Measurements from ENCODE around the gene OR4D10. TPM values are rescaled to one million over a fixed set of nuclear protein-coding genes. Genes with fewer than 3 reads are reported as not detected.
A peak's percentile ranks its signal among the peaks of the same experiment; 100 is the strongest.
"Not testable (repeated sequence)": the region's sequence is repeated elsewhere in the genome, so short reads cannot be mapped to it uniquely, and the experiment has no call there.

Gene OR4D10
- not detected for polyA plus RNA-seq (2012; ENCODE audit: low read depth, missing spikeins)

DNA sequence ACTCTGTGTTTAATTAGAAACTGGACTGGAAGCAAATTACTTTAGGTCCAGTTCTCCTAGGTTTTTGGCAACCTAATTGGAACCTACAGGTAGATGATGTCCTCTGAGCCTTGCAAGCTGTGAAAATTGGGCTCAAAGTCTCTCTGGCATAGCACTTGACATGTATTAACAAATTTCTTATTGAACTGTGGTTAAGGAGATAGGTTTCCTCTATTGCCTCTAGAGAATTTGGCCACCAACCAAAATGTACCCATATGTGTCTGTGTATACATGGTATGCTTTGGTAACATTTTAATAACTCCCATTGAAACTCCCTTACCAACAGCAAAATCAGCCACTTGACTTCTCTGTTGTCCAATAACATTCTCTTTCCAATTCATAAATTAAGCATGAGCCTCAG lies at the start of gene OR4D10:
OR4D10 (plus strand) TSS at position 301 of the 400 bp plus-strand sequence. CDS start 4,115 bp downstream, outside the sequence.
- TF ChIP-seq POLR2AphosphoS5 (IDR thresholded peaks at IDR 0.05; ENCODE audit: low read depth, low read length) (no peak), POLR2A (IDR thresholded peaks at IDR 0.05; ENCODE audit: low read depth, low read length) (no peak), PAX5 (IDR thresholded peaks at IDR 0.05; ENCODE audit: insufficient read depth, low read length, severe bottlenecking) (no peak)
- no peak for FAIRE-seq

DNA sequence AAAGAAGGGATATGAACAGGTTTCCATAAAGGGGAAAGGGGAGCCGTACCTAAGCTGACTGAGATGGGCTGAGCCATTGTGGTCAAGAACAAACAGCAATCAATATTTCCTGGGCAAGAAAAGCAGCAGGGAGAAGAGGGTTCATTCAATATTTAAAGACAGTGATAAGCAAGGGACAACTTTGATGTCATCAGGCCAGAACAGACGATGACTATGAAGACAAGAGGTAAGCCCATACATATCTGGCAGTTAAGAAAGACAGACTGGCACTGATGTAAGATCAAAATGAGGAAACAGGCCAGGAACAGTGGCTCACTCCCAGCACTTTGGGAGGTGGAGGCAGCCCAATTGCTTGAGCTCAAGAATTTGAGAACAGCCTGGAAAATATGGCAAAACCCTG lies 49.3 kb upstream of the OR4D10 start:
- DNase-seq (ENCODE audit: insufficient read length, low spot score), result no peak
- FAIRE-seq, result no peak

More for the DNA sequence above, at the start of gene OR4D10:
- no peak for DNase-seq (ENCODE audit: insufficient read length, low spot score)

DNA sequence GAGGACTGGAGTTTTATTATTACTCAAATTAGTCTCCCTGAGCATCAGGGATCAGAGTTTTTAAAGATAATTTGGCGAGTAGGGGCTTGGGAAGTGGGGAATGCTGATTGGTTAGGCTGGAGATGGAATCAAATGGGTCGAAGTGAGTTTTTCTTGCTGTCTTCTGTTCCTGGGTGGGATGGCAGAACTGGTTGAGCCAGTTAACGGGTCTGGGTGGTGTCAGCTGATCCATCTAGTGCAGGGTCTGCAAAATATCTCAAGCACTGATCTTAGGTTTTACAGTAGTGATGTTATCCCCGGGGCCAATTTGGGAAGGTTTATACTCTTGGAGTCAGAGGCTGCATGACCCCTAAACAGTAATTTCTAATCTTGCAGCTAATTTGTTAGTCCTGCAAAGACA lies 48.0 kb upstream of the OR4D10 start:
- TF ChIP-seq TAF1 (IDR thresholded peaks at IDR 0.05; ENCODE audit: low read depth, low read length) (no peak), SPI1 (IDR thresholded peaks at IDR 0.05; ENCODE audit: low read depth, low read length) (no peak), PAX5 (IDR thresholded peaks at IDR 0.05; ENCODE audit: insufficient read depth, low read length, severe bottlenecking) (no peak), POLR2A (IDR thresholded peaks at IDR 0.05; ENCODE audit: low read depth, low read length) (no peak), POU2F2 (IDR thresholded peaks at IDR 0.05; ENCODE audit: low read depth, low read length) (no peak), POLR2AphosphoS5 (IDR thresholded peaks at IDR 0.05; ENCODE audit: low read depth, low read length) (no peak)
- FAIRE-seq, result no peak

More for the DNA sequence above, 49.3 kb upstream of the OR4D10 start:
- TF ChIP-seq SPI1 (IDR thresholded peaks at IDR 0.05; ENCODE audit: low read depth, low read length), result no peak
- TF ChIP-seq PAX5 (IDR thresholded peaks at IDR 0.05; ENCODE audit: insufficient read depth, low read length, severe bottlenecking), result no peak
- no peak for TF ChIP-seq POLR2A (IDR thresholded peaks at IDR 0.05; ENCODE audit: low read depth, low read length)
- TF ChIP-seq POU2F2 (IDR thresholded peaks at IDR 0.05; ENCODE audit: low read depth, low read length), result no peak
- no peak for TF ChIP-seq POLR2AphosphoS5 (IDR thresholded peaks at IDR 0.05; ENCODE audit: low read depth, low read length)
- TF ChIP-seq TAF1 (IDR thresholded peaks at IDR 0.05; ENCODE audit: low read depth, low read length), result no peak

DNA sequence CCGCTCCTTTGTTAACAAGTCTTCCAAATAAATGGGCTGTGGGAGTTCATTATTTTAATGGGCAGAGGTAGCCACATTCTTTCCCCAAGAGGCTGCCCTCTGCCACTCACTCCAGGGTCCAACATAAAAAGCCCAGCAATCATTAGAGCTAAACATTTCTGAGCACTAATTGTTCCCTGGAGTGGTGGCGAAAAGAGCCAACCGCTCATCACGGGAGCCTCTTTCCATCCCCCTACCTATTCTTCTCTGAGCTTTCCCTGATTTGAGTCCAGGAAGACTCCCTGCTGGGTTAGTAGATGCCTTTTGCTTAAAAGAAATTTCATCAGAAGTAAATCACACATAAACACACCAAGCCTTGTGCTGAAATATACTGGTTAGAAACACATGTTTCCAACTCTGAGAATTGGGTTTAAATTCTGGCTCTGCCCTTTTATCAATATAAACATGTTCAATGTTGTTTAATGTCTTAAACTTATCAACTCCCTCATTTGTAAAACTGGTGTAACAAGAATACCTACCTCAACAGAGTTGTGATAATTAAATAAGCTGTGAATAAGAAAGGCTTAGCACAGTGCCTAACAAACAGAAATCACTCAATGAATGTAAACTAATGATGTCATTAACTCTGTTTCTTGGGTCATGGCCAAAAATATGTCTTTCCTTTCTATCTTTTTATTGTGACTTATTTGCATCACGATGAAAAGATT lies 46.6 kb upstream of the OR4D10 start, which contains the start of gene OR5A2:
OR5A2 (minus strand) TSS at position 53 of the 707 bp plus-strand sequence. CDS start 3,460 bp downstream, outside the sequence.
- FAIRE-seq (no peak), DNase-seq (ENCODE audit: insufficient read length, low spot score) (no peak)
- TF ChIP-seq PAX5 (IDR thresholded peaks at IDR 0.05; ENCODE audit: insufficient read depth, low read length, severe bottlenecking) (no peak), POLR2A (IDR thresholded peaks at IDR 0.05; ENCODE audit: low read depth, low read length) (no peak), SPI1 (IDR thresholded peaks at IDR 0.05; ENCODE audit: low read depth, low read length) (no peak), POLR2AphosphoS5 (IDR thresholded peaks at IDR 0.05; ENCODE audit: low read depth, low read length) (no peak), POU2F2 (IDR thresholded peaks at IDR 0.05; ENCODE audit: low read depth, low read length) (no peak), TAF1 (IDR thresholded peaks at IDR 0.05; ENCODE audit: low read depth, low read length) (no peak)

More for the DNA sequence above, 48.0 kb upstream of the OR4D10 start:
- no peak for DNase-seq (ENCODE audit: insufficient read length, low spot score)

DNA sequence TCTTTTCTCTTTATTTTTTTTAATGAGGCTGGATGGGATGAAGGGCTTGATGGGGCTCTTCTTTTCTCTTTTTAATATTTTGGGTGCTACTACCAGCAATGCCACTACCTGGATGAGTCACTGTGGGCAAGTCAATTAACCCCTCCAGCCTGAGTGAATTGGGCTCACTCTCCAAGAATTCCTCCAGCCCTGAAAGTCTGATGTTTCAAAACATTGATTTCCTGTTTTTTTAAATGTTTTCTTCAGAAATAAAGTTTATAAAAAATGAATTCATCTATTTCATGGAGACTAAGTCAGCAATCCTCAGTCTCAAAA lies 46.1 kb upstream of the OR4D10 start:
- no peak for DNase-seq (ENCODE audit: insufficient read length, low spot score)
- no peak for FAIRE-seq
- TF ChIP-seq POLR2AphosphoS5 (IDR thresholded peaks at IDR 0.05; ENCODE audit: low read depth, low read length), result no peak
- TF ChIP-seq SPI1 (IDR thresholded peaks at IDR 0.05; ENCODE audit: low read depth, low read length), result no peak
- TF ChIP-seq TAF1 (IDR thresholded peaks at IDR 0.05; ENCODE audit: low read depth, low read length), result no peak
- TF ChIP-seq POU2F2 (IDR thresholded peaks at IDR 0.05; ENCODE audit: low read depth, low read length), result no peak
- TF ChIP-seq PAX5 (IDR thresholded peaks at IDR 0.05; ENCODE audit: insufficient read depth, low read length, severe bottlenecking), result no peak
- no peak for TF ChIP-seq POLR2A (IDR thresholded peaks at IDR 0.05; ENCODE audit: low read depth, low read length)

DNA sequence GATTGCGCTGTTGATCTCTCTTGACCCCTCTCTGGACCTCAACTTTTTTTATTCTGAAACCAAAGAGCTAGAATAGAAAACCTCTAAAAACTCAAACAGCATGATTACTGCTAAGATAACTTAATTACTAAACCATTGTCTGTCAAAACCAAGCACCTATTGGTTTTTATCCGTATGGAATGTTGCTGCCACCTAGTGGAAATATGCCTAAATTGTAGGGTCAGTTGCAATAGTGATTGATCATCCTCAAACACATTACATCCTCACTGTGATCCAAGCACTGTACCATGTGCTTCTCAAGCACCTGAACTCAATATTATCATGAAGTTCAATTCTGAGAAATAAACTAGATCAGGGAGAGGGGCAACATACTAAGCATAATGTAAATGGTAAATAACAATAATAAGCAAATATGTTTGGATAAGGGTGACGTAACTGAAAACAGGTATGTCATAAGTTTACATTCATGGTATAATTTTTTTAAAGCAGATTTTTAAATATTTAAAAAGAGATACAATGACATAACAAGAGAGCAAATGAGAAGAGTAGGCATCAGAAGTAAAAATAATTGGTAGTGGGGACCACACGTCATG lies 43.1 kb upstream of the OR4D10 start:
- TF ChIP-seq POLR2A (IDR thresholded peaks at IDR 0.05; ENCODE audit: low read depth, low read length) (no peak), TAF1 (IDR thresholded peaks at IDR 0.05; ENCODE audit: low read depth, low read length) (no peak), SPI1 (IDR thresholded peaks at IDR 0.05; ENCODE audit: low read depth, low read length) (no peak), POLR2AphosphoS5 (IDR thresholded peaks at IDR 0.05; ENCODE audit: low read depth, low read length) (no peak)
- DNase-seq (ENCODE audit: insufficient read length, low spot score) (peak; percentile 13), FAIRE-seq (peak; percentile 93)

DNA sequence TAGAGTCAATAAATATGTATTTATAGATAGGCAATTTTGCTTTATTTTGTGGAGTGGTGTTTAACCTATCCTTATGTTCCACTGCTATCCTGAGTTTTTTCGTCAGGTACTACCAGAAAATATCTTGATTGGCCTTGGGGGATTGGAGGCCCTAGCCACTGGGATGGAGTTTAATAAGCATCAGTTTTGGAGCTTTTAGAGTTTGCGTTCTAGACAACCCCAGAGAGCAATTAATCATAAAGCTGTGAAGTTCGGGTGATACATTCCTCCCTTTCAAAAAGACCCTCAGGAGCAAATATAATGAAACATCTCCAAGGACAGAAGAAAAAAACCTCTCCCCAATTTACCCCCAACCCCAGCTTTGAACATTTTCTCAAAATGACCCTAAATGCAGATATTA lies 36.9 kb upstream of the OR4D10 start, which contains the start of gene OR5A1:
OR5A1 (plus strand) TSS at position 301 of the 400 bp plus-strand sequence. CDS start 6,700 bp downstream, outside the sequence.
- no peak for TF ChIP-seq TAF1 (IDR thresholded peaks at IDR 0.05; ENCODE audit: low read depth, low read length)
- no peak for TF ChIP-seq POLR2AphosphoS5 (IDR thresholded peaks at IDR 0.05; ENCODE audit: low read depth, low read length)
- TF ChIP-seq PAX5 (IDR thresholded peaks at IDR 0.05; ENCODE audit: insufficient read depth, low read length, severe bottlenecking), result no peak
- TF ChIP-seq SPI1 (IDR thresholded peaks at IDR 0.05; ENCODE audit: low read depth, low read length), result no peak
- no peak for TF ChIP-seq POLR2A (IDR thresholded peaks at IDR 0.05; ENCODE audit: low read depth, low read length)
- TF ChIP-seq POU2F2 (IDR thresholded peaks at IDR 0.05; ENCODE audit: low read depth, low read length), result no peak
- DNase-seq (ENCODE audit: insufficient read length, low spot score), result no peak
- no peak for FAIRE-seq

DNA sequence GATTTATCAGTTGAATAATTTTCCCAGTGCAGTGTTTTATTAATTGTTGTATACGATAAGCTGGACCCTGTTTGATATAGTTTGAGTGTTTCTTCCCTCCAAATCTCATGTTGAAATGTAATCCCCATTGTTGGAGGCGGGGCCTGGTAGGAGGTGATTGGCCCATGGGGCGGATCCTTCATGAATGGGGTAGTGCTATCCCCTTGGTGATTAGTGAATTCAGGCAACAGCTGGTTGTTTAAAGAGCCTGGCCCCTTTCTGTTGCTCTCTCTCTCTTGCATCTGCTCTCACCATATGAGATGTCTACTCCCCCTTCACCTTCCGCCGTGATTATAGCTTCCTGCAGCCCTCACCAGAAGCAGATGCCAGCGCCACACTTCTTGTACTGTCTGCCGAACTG lies 35.3 kb upstream of the OR4D10 start:
- no peak for FAIRE-seq
- DNase-seq (ENCODE audit: insufficient read length, low spot score), result no peak
- TF ChIP-seq SPI1 (IDR thresholded peaks at IDR 0.05; ENCODE audit: low read depth, low read length) (no peak), PAX5 (IDR thresholded peaks at IDR 0.05; ENCODE audit: insufficient read depth, low read length, severe bottlenecking) (no peak), TAF1 (IDR thresholded peaks at IDR 0.05; ENCODE audit: low read depth, low read length) (no peak), POLR2A (IDR thresholded peaks at IDR 0.05; ENCODE audit: low read depth, low read length) (no peak), POU2F2 (IDR thresholded peaks at IDR 0.05; ENCODE audit: low read depth, low read length) (no peak)

DNA sequence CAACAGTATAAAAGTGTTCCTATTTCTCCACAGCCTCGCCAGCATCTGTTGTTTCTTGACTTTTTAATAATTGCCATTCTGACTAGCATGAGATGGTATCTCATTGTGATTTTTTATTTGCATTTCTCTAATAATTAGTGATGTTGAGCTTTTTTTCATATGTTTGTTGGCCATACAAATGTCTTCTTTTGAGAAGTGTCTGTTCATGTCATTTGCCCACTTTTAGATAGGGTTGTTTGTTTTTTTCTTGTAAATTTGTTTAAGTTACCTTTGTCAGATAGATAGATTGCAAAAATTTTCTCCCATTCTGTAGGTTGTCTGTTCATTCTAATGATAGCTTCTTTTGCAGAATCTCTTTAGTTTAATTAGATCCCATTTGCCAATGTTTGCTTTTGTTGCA lies 27.5 kb upstream of the OR4D10 start:
- not testable (repeated sequence) for FAIRE-seq; DNase-seq (ENCODE audit: insufficient read length, low spot score)

DNA sequence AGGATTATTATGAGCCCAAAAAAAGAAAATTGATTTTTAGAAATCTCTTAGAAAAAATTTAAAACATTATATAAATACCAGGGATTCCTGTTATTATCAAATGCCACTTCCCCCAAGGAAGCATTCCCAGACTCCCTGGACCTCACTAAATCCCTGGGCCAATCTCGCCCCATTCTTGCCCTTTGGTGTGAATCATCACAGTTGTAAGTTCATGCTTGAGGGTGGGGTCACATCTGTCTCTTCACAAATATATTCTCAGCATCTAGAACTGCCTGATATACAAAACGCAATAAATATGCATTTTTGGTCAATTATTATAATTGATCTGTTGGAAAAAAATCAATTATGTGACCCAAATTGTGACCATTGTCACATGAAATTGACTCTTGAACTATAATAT lies 24.6 kb upstream of the OR4D10 start:
- FAIRE-seq, result no peak
- no peak for DNase-seq (ENCODE audit: insufficient read length, low spot score)
- TF ChIP-seq PAX5 (IDR thresholded peaks at IDR 0.05; ENCODE audit: insufficient read depth, low read length, severe bottlenecking), result no peak
- no peak for TF ChIP-seq POLR2AphosphoS5 (IDR thresholded peaks at IDR 0.05; ENCODE audit: low read depth, low read length)
- no peak for TF ChIP-seq POLR2A (IDR thresholded peaks at IDR 0.05; ENCODE audit: low read depth, low read length)
- no peak for TF ChIP-seq SPI1 (IDR thresholded peaks at IDR 0.05; ENCODE audit: low read depth, low read length)
- no peak for TF ChIP-seq POU2F2 (IDR thresholded peaks at IDR 0.05; ENCODE audit: low read depth, low read length)
- no peak for TF ChIP-seq TAF1 (IDR thresholded peaks at IDR 0.05; ENCODE audit: low read depth, low read length)

Measured in GM12891 (cell line).